Liver (tissue), 3 donors: ENCODE results near the gene SERPINA6.

Experiments used
- ATF3 ChIP-seq: IDR thresholded peaks from 2 replicates; pipeline ENCODE4 v1.6.1; 2016; ENCODE audit warnings: antibody characterized with exemption
- CTCF ChIP-seq: fragments of 150-350 bp; IDR thresholded peaks from 2 replicates; pipeline ENCODE4 v1.5.1; 2017; ENCODE audit warnings: improper control_type of control experiment, low read depth, low read length; ENCODE audit not compliant: missing input control
- EGR1 ChIP-seq, 2 donors: IDR thresholded peaks; 2 replicates each; pipeline ENCODE4 v1.6.1; 2016 to 2018; ENCODE audit warnings: antibody characterized with exemption in 2 of 2, low read depth in 2 of 2
- GABPA ChIP-seq, 2 donors: IDR thresholded peaks in 1 of 2; conservative IDR thresholded peaks in 1 of 2; 2 replicates each; pipeline ENCODE4 v1.6.1; 2016; ENCODE audit warnings: antibody characterized with exemption in 2 of 2, mild to moderate bottlenecking in 1 of 2, moderate library complexity in 1 of 2
- HNF4G ChIP-seq: IDR thresholded peaks from 2 replicates; pipeline ENCODE4 v1.6.1; 2016; ENCODE audit warnings: antibody characterized with exemption
- MAX ChIP-seq: IDR thresholded peaks from 2 replicates; pipeline ENCODE4 v1.6.1; 2016; ENCODE audit warnings: antibody characterized with exemption
- RXRA ChIP-seq, 2 donors: IDR thresholded peaks; 2 replicates each; pipeline ENCODE4 v1.6.1; 2017 to 2018; ENCODE audit warnings: antibody characterized with exemption in 2 of 2, mild to moderate bottlenecking in 1 of 2
- SP1 ChIP-seq: IDR thresholded peaks from 2 replicates; pipeline ENCODE4 v1.6.1; 2018; ENCODE audit warnings: antibody characterized with exemption, mild to moderate bottlenecking
- TAF1 ChIP-seq: conservative IDR thresholded peaks from 2 replicates; pipeline ENCODE4 v1.6.1; 2016; ENCODE audit warnings: antibody characterized with exemption, mild to moderate bottlenecking
- YY1 ChIP-seq: IDR thresholded peaks from 2 replicates; pipeline ENCODE4 v1.6.1; 2016; ENCODE audit warnings: antibody characterized with exemption, mild to moderate bottlenecking
- donor health status: healthy.
- donor health status: healthy.

- TF ChIP-seq CTCF (no peak), EGR1 (IDR thresholded peaks at IDR 0.05; ENCODE audit: low read depth in 2 of 2) (no peak), YY1 (no peak), MAX (no peak), GABPA (IDR thresholded peaks at IDR 0.05 in 1 of 2, conservative IDR thresholded peaks at IDR 0.05 in 1 of 2) (no peak), HNF4G (no peak), SP1 (no peak), TAF1 (no peak), RXRA (IDR thresholded peaks at IDR 0.05) (no peak), ATF3 (no peak)
Measured at GRCh38 chr14:94364037-94364436, 40.9 kb upstream of the SERPINA6 start.
